ENCODE measurements around the gene RGS3. TPM values are rescaled to one million over a fixed set of nuclear protein-coding genes. Genes with fewer than 3 reads are reported as not detected.

RGS3 gene
- total and polyA plus RNA-seq, 10 of the 15 experiments (the other 5 are each of a cell fraction or from before 2014, with no cell fraction given): 2.9 to 138 (median 28.8) TPM

DNA sequence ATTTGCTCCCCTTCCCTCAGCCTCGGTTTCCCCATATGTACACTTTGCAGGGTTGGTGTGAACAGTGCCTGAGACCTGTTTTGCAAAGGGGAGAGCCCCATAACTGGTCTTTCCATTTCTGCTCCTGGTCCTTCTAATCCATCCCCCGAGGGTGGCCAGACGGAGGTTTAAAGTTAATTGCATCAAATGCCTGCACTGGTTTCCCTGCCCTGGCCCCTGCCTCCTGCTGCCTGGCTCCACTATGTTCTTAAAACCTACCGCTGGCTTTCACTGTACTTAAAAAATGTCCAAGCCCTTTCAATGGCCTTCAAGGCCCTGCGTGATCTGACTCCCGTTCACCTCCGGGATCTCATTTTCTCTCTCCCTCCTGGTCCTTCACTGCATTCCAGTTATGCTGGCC is 183.0 kb downstream of the RGS3 start:
- ChIA-PET RAD21 (ENCODE audit: unreplicated experiment) (no interaction called here), CTCF (interaction anchor here (1.2 to 1.6 kb wide), 3 partner anchors 11 to 55 kb away, joined by 3 to 4 read pairs (median 3); no protein-coding TSS in a partner anchor), SMC1A (ENCODE audit: uncharacterized antibody, unreplicated experiment) (no interaction called here), POLR2A (no interaction called here)
- Histone ChIP-seq H2AFZ (ENCODE audit: control insufficient read depth, low read depth, low read length) (no peak overlapping the region), H3K36me3 (ENCODE audit: control insufficient read depth in 2 of 2, insufficient read depth in 2 of 2, low read length in 1 of 2) (no peaks in the 10 kb centered on the region), H3K4me1 (ENCODE audit: control insufficient read depth, insufficient read depth, low read length) (no peaks in the 10 kb centered on the region), H3K4me2 (ENCODE audit: control insufficient read depth, insufficient read depth) (no peak overlapping the region), H3K27me3 (replicated peaks in 1 of 2; ENCODE audit: control insufficient read depth in 2 of 2, insufficient read depth in 2 of 2, low read length in 1 of 2) (no peaks in the 10 kb centered on the region), H3K79me2 (ENCODE audit: control insufficient read depth, insufficient read depth, low read length) (no peaks in the 10 kb centered on the region), H3K4me3 (no peak overlapping the region), H3K9me3 (replicated peaks; ENCODE audit: control insufficient read depth, insufficient read depth, low read length) (no peaks in the 10 kb centered on the region; the same call in 2 of the 3 replicates), H3K27ac (ENCODE audit: control insufficient read depth, insufficient read depth) (no peak overlapping the region), H3K9ac (ENCODE audit: control insufficient read depth, insufficient read depth, low read length) (no peak overlapping the region), H4K20me1 (ENCODE audit: control insufficient read depth, insufficient read depth) (no peaks in the 10 kb centered on the region)
- in situ Hi-C loops (cut with MboI) (no loop called here), intact Hi-C loops (cut with micrococcal nuclease; ENCODE audit: unreplicated experiment) (no loop called here)
- DNase-seq (ENCODE audit: low read depth, low spot score) (no peak), FAIRE-seq (no peak), ATAC-seq (no peak)
- 63% methylated on average over 7 of the region's 7 CpGs for WGBS (ENCODE audit: insufficient coverage, insufficient replicate concordance, low lambda C conversion rate, missing lambda C conversion rate)
- TF ChIP-seq HDGF (IDR thresholded peaks at IDR 0.05): no peak
- no peak for TF ChIP-seq PAX8 (IDR thresholded peaks at IDR 0.05)
- TF ChIP-seq SREBF2 (IDR thresholded peaks at IDR 0.05; ENCODE audit: low read length): no peak
- TF ChIP-seq KLF5 (IDR thresholded peaks at IDR 0.05; ENCODE audit: partially characterized antibody): no peak
- no TSS peak for BruUV-seq (replicated peaks)

Other genes starting within 250 kb of the RGS3 start
Only the 7 nearest of the 11 such genes appear.
- gene RNF183, start 160.4 kb upstream of the RGS3 start, total RNA-seq (2014; rRNA removed): 0.05 and 0.06 TPM in 2 replicates
- not detected in 2 replicates for gene RNF183, start 160.4 kb upstream of the RGS3 start, total RNA-seq (2014; rRNA removed; fragmentation: Illumina TruSeq; extraction: Trizol)
- not detected in 2 replicates for gene RNF183, start 160.4 kb upstream of the RGS3 start, total RNA-seq (2021)
- gene RNF183, start 160.4 kb upstream of the RGS3 start, polyA plus RNA-seq (2011; rRNA removed): 0.26 and 0.75 TPM in 2 replicates
- 0.03 TPM in 1 of 2 replicates, not detected in the other for gene RNF183, start 160.4 kb upstream of the RGS3 start, polyA plus RNA-seq (2014; fragmentation: Illumina TruSeq; extraction: Trizol)
- not detected for gene RNF183, start 160.4 kb upstream of the RGS3 start, polyA plus RNA-seq (2014; fragmentation: Nextera tagmentation; extraction: Ambion mirVana)
- 0.08 TPM in 1 of 2 replicates, not detected in the other for gene RNF183, start 160.4 kb upstream of the RGS3 start, polyA plus RNA-seq (2014; rRNA removed)
- gene RNF183, start 160.4 kb upstream of the RGS3 start, polyA plus RNA-seq (2016; fragmentation: Nextera tagmentation; extraction: Ambion mirVana): not detected
- 0.40 and 0.65 TPM in 2 replicates for gene WDR31, start 123.5 kb upstream of the RGS3 start, total RNA-seq (2014; rRNA removed)
- gene WDR31, start 123.5 kb upstream of the RGS3 start, total RNA-seq (2014; rRNA removed; fragmentation: Illumina TruSeq; extraction: Trizol): 0.72 and 0.97 TPM in 2 replicates
- gene WDR31, start 123.5 kb upstream of the RGS3 start, total RNA-seq (2021): 0.97 and 1.1 TPM in 2 replicates
- 0.41 and 0.45 TPM in 2 replicates for gene WDR31, start 123.5 kb upstream of the RGS3 start, polyA plus RNA-seq (2011; rRNA removed)
- 1.1 and 1.6 TPM in 2 replicates for gene WDR31, start 123.5 kb upstream of the RGS3 start, polyA plus RNA-seq (2014; fragmentation: Illumina TruSeq; extraction: Trizol)
- under 1 TPM; 0.26 to 0.29 TPM for gene WDR31, start 123.5 kb upstream of the RGS3 start, polyA plus RNA-seq (2014; fragmentation: Nextera tagmentation; extraction: Ambion mirVana)
- 0.67 and 0.87 TPM in 2 replicates for gene WDR31, start 123.5 kb upstream of the RGS3 start, polyA plus RNA-seq (2014; rRNA removed)
- 1 to 10 TPM; 1.1 to 1.7 TPM for gene WDR31, start 123.5 kb upstream of the RGS3 start, polyA plus RNA-seq (2016; fragmentation: Nextera tagmentation; extraction: Ambion mirVana)
- 6.3 and 6.5 TPM in 2 replicates for gene BSPRY, start 114.2 kb upstream of the RGS3 start, total RNA-seq (2014; rRNA removed)
- 3.3 and 3.8 TPM in 2 replicates for gene BSPRY, start 114.2 kb upstream of the RGS3 start, total RNA-seq (2014; rRNA removed; fragmentation: Illumina TruSeq; extraction: Trizol)
- 5.6 and 6.0 TPM in 2 replicates for gene BSPRY, start 114.2 kb upstream of the RGS3 start, total RNA-seq (2021)
- gene BSPRY, start 114.2 kb upstream of the RGS3 start, polyA plus RNA-seq (2011; rRNA removed): 0.40 and 0.45 TPM in 2 replicates
- 2.7 and 4.4 TPM in 2 replicates for gene BSPRY, start 114.2 kb upstream of the RGS3 start, polyA plus RNA-seq (2014; fragmentation: Illumina TruSeq; extraction: Trizol)
- gene BSPRY, start 114.2 kb upstream of the RGS3 start, polyA plus RNA-seq (2014; fragmentation: Nextera tagmentation; extraction: Ambion mirVana): 1 to 10 TPM in 1 of 2 experiments, under 1 TPM in 1; 1.00 to 1.5 TPM
- gene BSPRY, start 114.2 kb upstream of the RGS3 start, polyA plus RNA-seq (2014; rRNA removed): 6.1 and 6.3 TPM in 2 replicates
- 1 to 10 TPM; 4.0 to 4.1 TPM for gene BSPRY, start 114.2 kb upstream of the RGS3 start, polyA plus RNA-seq (2016; fragmentation: Nextera tagmentation; extraction: Ambion mirVana)
- 25.7 and 25.9 TPM in 2 replicates for gene HDHD3, start 86.7 kb upstream of the RGS3 start, total RNA-seq (2014; rRNA removed)
- gene HDHD3, start 86.7 kb upstream of the RGS3 start, total RNA-seq (2014; rRNA removed; fragmentation: Illumina TruSeq; extraction: Trizol): 12.1 and 12.4 TPM in 2 replicates
- gene HDHD3, start 86.7 kb upstream of the RGS3 start, total RNA-seq (2021): 21.2 and 23.1 TPM in 2 replicates
- 9.6 and 16.5 TPM in 2 replicates for gene HDHD3, start 86.7 kb upstream of the RGS3 start, polyA plus RNA-seq (2011; rRNA removed)
- 4.0 and 11.4 TPM in 2 replicates for gene HDHD3, start 86.7 kb upstream of the RGS3 start, polyA plus RNA-seq (2014; fragmentation: Illumina TruSeq; extraction: Trizol)
- gene HDHD3, start 86.7 kb upstream of the RGS3 start, polyA plus RNA-seq (2014; fragmentation: Nextera tagmentation; extraction: Ambion mirVana): 1 to 10 TPM; 1.3 to 6.5 TPM
- 29.4 and 29.9 TPM in 2 replicates for gene HDHD3, start 86.7 kb upstream of the RGS3 start, polyA plus RNA-seq (2014; rRNA removed)
- gene HDHD3, start 86.7 kb upstream of the RGS3 start, polyA plus RNA-seq (2016; fragmentation: Nextera tagmentation; extraction: Ambion mirVana): 10 to 100 TPM; 19.2 to 22.6 TPM
- gene ALAD, start 62.4 kb upstream of the RGS3 start, total RNA-seq (2014; rRNA removed): 13.1 and 15.7 TPM in 2 replicates
- gene ALAD, start 62.4 kb upstream of the RGS3 start, total RNA-seq (2014; rRNA removed; fragmentation: Illumina TruSeq; extraction: Trizol): 10.3 and 11.9 TPM in 2 replicates
- gene ALAD, start 62.4 kb upstream of the RGS3 start, total RNA-seq (2021): 20.2 and 21.6 TPM in 2 replicates
- 8.1 and 10.7 TPM in 2 replicates for gene ALAD, start 62.4 kb upstream of the RGS3 start, polyA plus RNA-seq (2011; rRNA removed)
- 18.0 and 20.4 TPM in 2 replicates for gene ALAD, start 62.4 kb upstream of the RGS3 start, polyA plus RNA-seq (2014; fragmentation: Illumina TruSeq; extraction: Trizol)
- gene ALAD, start 62.4 kb upstream of the RGS3 start, polyA plus RNA-seq (2014; fragmentation: Nextera tagmentation; extraction: Ambion mirVana): 1 to 10 TPM; 2.4 to 3.9 TPM
- gene ALAD, start 62.4 kb upstream of the RGS3 start, polyA plus RNA-seq (2014; rRNA removed): 15.7 and 18.2 TPM in 2 replicates
- 10 to 100 TPM; 11.6 to 13.8 TPM for gene ALAD, start 62.4 kb upstream of the RGS3 start, polyA plus RNA-seq (2016; fragmentation: Nextera tagmentation; extraction: Ambion mirVana)
- gene POLE3, start 53.1 kb upstream of the RGS3 start, total RNA-seq (2014; rRNA removed): 75.9 and 90.5 TPM in 2 replicates
- 76.5 and 85.2 TPM in 2 replicates for gene POLE3, start 53.1 kb upstream of the RGS3 start, total RNA-seq (2014; rRNA removed; fragmentation: Illumina TruSeq; extraction: Trizol)
- 58.3 and 59.0 TPM in 2 replicates for gene POLE3, start 53.1 kb upstream of the RGS3 start, total RNA-seq (2021)
- 84.4 and 99.3 TPM in 2 replicates for gene POLE3, start 53.1 kb upstream of the RGS3 start, polyA plus RNA-seq (2011; rRNA removed)
- gene POLE3, start 53.1 kb upstream of the RGS3 start, polyA plus RNA-seq (2014; fragmentation: Illumina TruSeq; extraction: Trizol): 116 and 127 TPM in 2 replicates
- gene POLE3, start 53.1 kb upstream of the RGS3 start, polyA plus RNA-seq (2014; fragmentation: Nextera tagmentation; extraction: Ambion mirVana): 10 to 100 TPM; 40.8 to 65.9 TPM
- 63.6 and 63.9 TPM in 2 replicates for gene POLE3, start 53.1 kb upstream of the RGS3 start, polyA plus RNA-seq (2014; rRNA removed)
- gene POLE3, start 53.1 kb upstream of the RGS3 start, polyA plus RNA-seq (2016; fragmentation: Nextera tagmentation; extraction: Ambion mirVana): 100 to 1,000 TPM in 1 of 2 experiments, 10 to 100 TPM in 1; 98.3 to 101 TPM
- 0.65 and 0.68 TPM in 2 replicates for gene C9orf43, start 53.0 kb upstream of the RGS3 start, total RNA-seq (2014; rRNA removed)
- gene C9orf43, start 53.0 kb upstream of the RGS3 start, total RNA-seq (2014; rRNA removed; fragmentation: Illumina TruSeq; extraction: Trizol): 0.54 and 0.64 TPM in 2 replicates
- 0.35 and 0.56 TPM in 2 replicates for gene C9orf43, start 53.0 kb upstream of the RGS3 start, total RNA-seq (2021)
- 0.36 and 0.62 TPM in 2 replicates for gene C9orf43, start 53.0 kb upstream of the RGS3 start, polyA plus RNA-seq (2011; rRNA removed)
- 0.68 and 0.87 TPM in 2 replicates for gene C9orf43, start 53.0 kb upstream of the RGS3 start, polyA plus RNA-seq (2014; fragmentation: Illumina TruSeq; extraction: Trizol)
- under 1 TPM; 0.23 to 0.51 TPM for gene C9orf43, start 53.0 kb upstream of the RGS3 start, polyA plus RNA-seq (2014; fragmentation: Nextera tagmentation; extraction: Ambion mirVana)
- 0.74 and 0.79 TPM in 2 replicates for gene C9orf43, start 53.0 kb upstream of the RGS3 start, polyA plus RNA-seq (2014; rRNA removed)
- gene C9orf43, start 53.0 kb upstream of the RGS3 start, polyA plus RNA-seq (2016; fragmentation: Nextera tagmentation; extraction: Ambion mirVana): under 1 TPM; 0.08 to 0.31 TPM

Measured in GM12878 (cell line).